GM19035 (cell line): ENCODE data around the gene SMARCD3.

ENCODE experiments used
- ATAC-seq: cut with Tn5 transposase; IDR thresholded peaks from one replicate; pipeline ENCODE4 v1.9.1; 2021; ENCODE audit not compliant: unreplicated experiment

SMARCD3 gene

GRCh38 chr7:151248346-151249033, at the start of gene SMARCD3:
SMARCD3 (minus strand) TSS chr7:151248694; CDS start chr7:151248562, 132 bp downstream.
- no peak for ATAC-seq

DNA sequence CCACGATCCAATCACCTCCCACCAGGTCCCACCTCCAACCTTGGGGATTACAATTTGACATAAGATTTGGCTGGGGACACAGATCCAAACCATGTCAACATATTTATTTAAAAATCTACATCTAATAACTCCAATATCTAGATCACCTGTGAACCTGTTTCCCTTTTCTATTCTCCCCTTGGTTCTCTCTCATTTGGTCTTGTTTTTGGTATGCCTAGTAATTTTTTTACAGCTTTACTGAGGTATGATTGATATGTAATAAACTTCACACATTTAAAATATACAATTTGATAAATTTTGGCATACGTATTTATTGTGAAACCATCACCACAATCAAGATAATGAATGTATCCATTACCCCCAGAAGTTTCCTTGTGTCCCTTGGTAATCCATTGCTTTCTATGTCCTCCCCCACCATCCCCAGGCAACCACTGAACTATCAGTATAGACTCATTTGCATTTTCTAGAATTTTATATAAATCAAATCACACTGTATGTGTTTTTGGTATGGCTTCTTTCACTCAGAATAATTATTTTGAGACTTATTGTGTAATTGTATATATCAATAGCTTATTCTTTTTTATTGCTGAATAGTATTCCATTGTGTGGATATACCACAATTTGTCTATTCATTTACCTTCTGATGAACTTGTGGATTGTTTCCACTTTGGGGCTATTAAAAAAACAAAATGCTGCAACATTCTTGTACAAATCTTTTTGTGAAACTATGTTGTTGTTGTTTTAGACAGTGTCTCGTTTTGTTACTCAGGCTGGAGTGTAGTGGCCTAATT, 47.9 kb upstream of the SMARCD3 start:
- ATAC-seq = no peak

- ATAC-seq = no peak
Measured at GRCh38 chr7:151292850-151293249, 44.4 kb upstream of the SMARCD3 start.

DNA sequence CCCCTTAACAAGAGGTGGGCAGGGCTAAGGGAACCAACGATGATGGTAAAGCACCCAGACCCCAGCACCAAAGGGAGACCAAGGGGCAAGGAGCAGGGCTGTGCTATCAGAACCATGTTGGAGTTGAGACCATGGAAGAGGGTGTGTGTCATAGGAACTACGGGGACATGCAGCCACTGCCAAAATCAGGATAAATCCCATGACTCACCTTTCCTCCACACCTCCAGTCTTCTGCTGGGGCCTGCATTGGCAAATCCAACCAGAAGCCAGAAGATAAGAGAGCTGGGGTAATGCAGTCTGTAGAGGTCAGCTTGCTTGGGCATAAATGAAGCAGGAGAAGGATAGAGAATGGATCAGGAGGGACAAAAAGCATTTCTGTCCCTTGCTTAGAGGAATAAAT, 42.7 kb upstream of the SMARCD3 start:
- no peak for ATAC-seq

DNA sequence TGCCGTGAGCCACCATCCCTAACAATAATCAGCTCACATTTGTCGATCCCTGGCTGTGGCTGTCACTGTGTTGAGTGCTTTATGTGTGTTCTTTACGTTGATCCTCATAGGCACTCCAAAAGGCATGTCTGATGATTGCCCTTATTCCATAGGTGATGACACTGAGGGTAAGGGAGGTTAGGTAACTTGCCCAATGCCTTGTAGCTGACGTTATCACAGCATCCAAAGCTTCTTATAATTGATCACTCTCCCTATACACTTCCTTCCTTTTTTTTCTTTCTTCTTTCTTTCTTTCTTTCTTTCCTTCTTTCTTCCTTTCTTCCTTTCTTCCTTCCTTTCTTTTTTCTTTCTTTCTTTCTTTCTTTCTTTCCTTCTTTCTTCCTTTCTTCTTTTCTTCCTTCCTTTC, 41.9 kb upstream of the SMARCD3 start:
- no peak for ATAC-seq

GRCh38 chr7:151289891-151290290, 41.4 kb upstream of the SMARCD3 start:
- ATAC-seq = no peak

- ATAC-seq = no peak
Measured at GRCh38 chr7:151286148-151286547, 37.7 kb upstream of the SMARCD3 start.

DNA sequence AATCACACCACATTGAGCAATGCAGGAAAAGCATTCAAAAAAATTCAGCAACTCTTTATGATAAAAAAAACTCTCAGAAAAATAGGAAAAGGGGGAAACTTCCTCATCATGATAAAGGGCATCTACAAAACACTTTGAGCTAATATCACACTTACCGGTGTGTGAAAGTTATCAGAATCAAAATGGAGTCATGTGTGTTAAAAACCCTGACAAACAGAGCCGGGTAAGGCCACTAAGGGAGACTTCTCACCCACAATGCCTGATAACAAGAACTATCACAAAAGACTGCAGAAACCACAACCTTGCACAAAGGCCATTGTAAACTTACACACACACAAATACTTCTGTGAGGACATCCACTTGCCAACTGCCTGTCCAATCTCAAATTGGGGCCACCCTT, 34.8 kb upstream of the SMARCD3 start:
- ATAC-seq = no peak

GRCh38 chr7:151282111-151282510, 33.6 kb upstream of the SMARCD3 start:
- ATAC-seq = no peak

GRCh38 chr7:151281686-151282085, 33.2 kb upstream of the SMARCD3 start:
- ATAC-seq = no peak

- no peak for ATAC-seq
Measured at GRCh38 chr7:151280388-151281019, 32.0 kb upstream of the SMARCD3 start.

DNA sequence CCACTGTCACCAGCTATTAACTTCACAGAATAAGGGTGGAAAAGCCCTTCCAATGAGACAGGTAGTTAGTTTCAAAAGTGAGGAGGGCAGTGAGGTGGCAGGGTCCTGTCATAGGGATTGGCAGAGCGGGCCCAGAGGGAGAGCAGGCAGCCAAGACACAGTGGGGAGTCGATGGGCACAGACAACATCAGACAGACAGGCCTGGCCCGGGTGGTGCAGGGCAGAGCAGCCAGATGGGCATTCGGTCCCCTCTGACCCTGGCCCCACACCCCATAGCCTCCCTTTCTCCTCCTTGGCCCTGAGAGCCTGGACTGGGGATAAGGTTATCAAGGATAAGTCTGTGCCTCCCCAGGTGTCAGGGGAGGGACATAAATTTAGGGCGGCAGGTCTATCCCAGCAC, 31.4 kb upstream of the SMARCD3 start:
- no peak for ATAC-seq

DNA sequence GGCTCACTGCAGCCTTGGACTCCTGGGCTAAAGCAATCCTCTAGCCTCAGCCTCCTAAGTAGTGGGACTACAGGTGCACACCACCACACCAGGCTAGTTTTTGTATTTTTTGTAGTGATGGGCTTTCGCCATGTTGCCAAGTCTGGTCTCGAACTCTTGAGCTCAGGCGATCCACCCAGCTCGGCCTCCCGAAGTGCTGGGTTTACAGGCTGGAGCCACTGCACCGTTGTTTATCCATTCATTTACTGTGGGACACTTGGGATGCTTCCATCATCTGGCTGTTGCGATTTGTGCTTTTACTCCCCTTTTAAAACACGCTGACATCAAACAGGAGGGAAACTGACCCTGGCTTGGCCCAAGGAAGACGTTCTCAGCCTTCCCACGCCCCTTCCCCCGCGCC, 30.5 kb upstream of the SMARCD3 start:
- no peak for ATAC-seq

- no peak for ATAC-seq
Measured at GRCh38 chr7:151277631-151278030, 29.1 kb upstream of the SMARCD3 start.

- ATAC-seq = peak; percentile 81
Measured at GRCh38 chr7:151276666-151277590, 28.4 kb upstream of the SMARCD3 start.

DNA sequence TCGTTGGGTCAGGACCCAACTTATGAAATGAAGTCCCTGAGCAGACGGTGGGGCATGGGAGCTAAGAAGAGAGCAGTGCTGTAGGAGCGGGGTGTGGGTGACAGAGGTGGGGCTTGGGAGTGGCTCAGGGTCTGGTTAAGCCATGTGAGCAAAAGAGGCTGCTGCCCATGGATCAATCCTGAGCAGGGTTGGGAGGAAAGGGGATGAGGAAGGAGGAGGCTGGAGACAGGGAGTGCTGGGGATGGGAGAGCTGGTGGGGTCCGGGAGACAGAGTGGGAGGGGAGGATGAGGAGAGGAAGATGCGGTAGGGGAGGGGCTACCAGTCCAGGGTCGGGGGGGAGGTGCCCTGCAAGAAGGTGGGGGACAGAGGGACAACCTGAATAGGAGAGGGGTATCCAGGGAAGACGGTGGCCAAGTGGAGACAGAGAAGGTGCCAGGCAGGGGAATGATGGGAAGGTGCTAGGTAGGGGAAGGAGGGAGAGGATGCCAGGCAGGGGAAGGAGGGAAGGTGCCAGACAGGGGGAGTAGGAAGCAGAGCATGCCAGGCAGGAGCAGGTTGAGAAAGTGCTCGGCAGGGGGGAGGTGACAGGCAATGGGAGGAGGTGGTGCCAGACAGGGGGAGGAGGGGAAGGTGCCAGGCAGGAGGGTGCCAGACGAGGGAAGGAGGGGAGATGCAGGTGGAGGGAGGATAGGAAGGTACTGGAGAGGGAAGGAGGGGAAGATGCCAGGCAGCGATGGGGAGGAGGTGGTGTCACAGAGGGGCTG, 27.5 kb upstream of the SMARCD3 start:
- no peak for ATAC-seq

GRCh38 chr7:151274936-151275812, 26.7 kb upstream of the SMARCD3 start:
- no peak for ATAC-seq

DNA sequence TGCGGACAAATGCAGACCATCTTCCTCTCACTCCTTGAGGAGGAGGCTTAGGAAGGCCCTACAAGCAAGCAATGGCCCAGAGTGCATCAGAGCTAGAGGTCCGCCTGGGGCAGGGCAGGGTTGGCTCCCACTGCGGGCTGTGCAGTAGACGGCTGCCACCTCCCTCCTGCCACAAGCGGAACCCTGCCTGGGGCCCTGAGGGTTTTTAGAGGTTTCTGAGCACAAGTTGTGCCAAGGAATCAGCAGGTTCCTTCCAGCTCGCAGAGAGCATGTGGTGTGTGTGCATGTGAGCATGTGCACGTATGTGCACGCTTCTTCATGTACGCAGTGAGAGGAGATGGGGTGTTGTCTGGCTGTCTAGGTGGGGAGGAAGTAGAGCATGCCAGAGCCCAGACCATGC, 25.9 kb upstream of the SMARCD3 start:
- no peak for ATAC-seq

DNA sequence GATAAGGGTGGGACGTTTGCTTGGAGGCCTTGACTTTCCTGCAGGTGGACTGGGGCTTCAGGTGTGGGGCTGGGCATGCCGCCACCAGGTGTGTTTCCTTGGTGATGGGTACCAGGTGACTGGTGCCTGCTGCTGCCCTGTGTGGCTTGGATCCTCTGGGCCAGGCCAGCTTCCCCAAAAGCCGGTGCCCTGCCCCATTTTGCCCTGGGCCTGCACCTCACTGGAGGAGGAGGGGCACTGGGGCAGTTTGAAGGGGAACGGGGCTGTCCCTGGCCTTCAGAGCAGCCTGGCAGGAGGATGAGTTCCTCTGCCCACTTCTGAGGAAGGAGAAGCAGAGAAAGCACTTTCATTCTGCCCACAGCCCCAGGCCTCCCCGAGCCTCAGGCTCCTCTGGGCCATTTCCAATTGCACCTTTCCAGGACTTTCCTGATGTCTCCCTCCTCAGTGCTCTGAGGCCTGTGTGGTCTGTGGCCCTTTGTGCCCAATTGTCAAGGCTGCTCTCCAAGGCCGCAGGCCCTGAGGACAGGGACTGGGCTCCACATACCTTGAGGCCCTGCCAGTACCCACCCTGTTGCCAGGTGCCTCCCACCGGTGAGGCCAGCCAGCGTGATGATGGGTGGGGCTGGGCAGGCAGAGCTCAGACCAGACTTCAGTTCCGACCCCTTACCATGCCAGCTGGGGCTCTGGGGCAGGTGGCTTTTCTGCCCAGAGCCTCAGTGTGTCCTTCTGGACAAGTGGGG, 25.3 kb upstream of the SMARCD3 start:
- no peak for ATAC-seq
